SU-DHL-6 (cell line): ENCODE measurements around the gene SYPL1.

Experiments
- EZH2phosphoT487 ChIP-seq: fragments of 200-600 bp; sonication (generic), shearing (Covaris generic); conservative IDR thresholded peaks from 2 replicates; pipeline ENCODE4 v1.6.1; 2018; ENCODE audit warnings: mild to moderate bottlenecking, antibody characterized with exemption, low read length, moderate library complexity, mixed read lengths
- TF ChIP-seq, protein P1 (sequence below): fragments of 200-600 bp; sonication (generic); IDR thresholded peaks from one replicate; pipeline ENCODE4 v1.5.1; 2017; ENCODE audit warnings: antibody characterized with exemption, mild to moderate bottlenecking, low read length, moderate library complexity; ENCODE audit not compliant: insufficient read depth, poor library complexity, severe bottlenecking

DNA sequence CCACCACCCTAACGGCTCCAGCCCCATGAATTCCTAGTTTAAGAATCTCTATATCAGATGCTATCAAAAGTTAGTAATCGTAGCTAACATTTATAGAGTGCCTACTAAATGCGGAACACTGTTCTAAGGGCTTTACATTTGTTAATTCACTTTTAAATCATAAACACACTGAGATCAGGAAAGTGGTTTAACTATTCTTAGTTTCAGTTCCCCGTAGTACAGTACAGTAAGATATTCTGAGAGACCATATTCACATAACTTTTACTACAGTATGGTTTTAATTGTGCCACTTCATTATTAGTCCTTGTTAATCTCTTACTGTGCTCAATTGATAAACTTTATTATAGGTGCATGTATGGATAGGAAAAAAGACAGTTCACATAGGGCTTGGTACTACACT is 22.5 kb downstream of the SYPL1 start:
- TF ChIP-seq, protein P1, sequence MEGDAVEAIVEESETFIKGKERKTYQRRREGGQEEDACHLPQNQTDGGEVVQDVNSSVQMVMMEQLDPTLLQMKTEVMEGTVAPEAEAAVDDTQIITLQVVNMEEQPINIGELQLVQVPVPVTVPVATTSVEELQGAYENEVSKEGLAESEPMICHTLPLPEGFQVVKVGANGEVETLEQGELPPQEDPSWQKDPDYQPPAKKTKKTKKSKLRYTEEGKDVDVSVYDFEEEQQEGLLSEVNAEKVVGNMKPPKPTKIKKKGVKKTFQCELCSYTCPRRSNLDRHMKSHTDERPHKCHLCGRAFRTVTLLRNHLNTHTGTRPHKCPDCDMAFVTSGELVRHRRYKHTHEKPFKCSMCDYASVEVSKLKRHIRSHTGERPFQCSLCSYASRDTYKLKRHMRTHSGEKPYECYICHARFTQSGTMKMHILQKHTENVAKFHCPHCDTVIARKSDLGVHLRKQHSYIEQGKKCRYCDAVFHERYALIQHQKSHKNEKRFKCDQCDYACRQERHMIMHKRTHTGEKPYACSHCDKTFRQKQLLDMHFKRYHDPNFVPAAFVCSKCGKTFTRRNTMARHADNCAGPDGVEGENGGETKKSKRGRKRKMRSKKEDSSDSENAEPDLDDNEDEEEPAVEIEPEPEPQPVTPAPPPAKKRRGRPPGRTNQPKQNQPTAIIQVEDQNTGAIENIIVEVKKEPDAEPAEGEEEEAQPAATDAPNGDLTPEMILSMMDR = no peak
- TF ChIP-seq EZH2phosphoT487 = no peak
